NCI-H146 treated with DMSO at 0.1 percent for 48 hours (cell line): ENCODE data around the gene CYBRD1.

Experiments used
- DNase-seq: peaks from one replicate; lab custom pipeline; 2025; ENCODE audit not compliant: unreplicated experiment; lab: John Stamatoyannopoulos, UW

Gene CYBRD1

GRCh38 chr2:171553236-171553635, 31.0 kb downstream of the CYBRD1 start:
- DNase-seq: no peak

- DNase-seq: peak; percentile 44
Observed at GRCh38 chr2:171553858-171554257, 31.6 kb downstream of the CYBRD1 start.

GRCh38 chr2:171554991-171555615, 32.8 kb downstream of the CYBRD1 start:
- DNase-seq: no peak

GRCh38 chr2:171557363-171557762, 35.1 kb downstream of the CYBRD1 start:
- no peak for DNase-seq

GRCh38 chr2:171563301-171563700, 41.0 kb downstream of the CYBRD1 start:
- DNase-seq: no peak

- DNase-seq: no peak
Observed at GRCh38 chr2:171564463-171564862, 42.2 kb downstream of the CYBRD1 start.

- DNase-seq: no peak
Observed at GRCh38 chr2:171566057-171566456, 43.8 kb downstream of the CYBRD1 start.

- no peak for DNase-seq
Observed at GRCh38 chr2:171566753-171567152, 44.5 kb downstream of the CYBRD1 start.

GRCh38 chr2:171568089-171568488, 45.8 kb downstream of the CYBRD1 start:
- DNase-seq: no peak

- no peak for DNase-seq
Observed at GRCh38 chr2:171571721-171572120, 49.4 kb downstream of the CYBRD1 start.

GRCh38 chr2:171574149-171574795, 52.0 kb downstream of the CYBRD1 start:
- DNase-seq: peak; percentile 36

- DNase-seq: no peak
Observed at GRCh38 chr2:171575606-171576005, 53.3 kb downstream of the CYBRD1 start.

GRCh38 chr2:171578127-171578803, 56.0 kb downstream of the CYBRD1 start:
- DNase-seq: no peak

GRCh38 chr2:171579481-171579880, 57.2 kb downstream of the CYBRD1 start:
- DNase-seq: no peak

GRCh38 chr2:171583566-171583965, 61.3 kb downstream of the CYBRD1 start:
- no peak for DNase-seq

GRCh38 chr2:171584001-171584400, 61.7 kb downstream of the CYBRD1 start:
- DNase-seq: no peak

GRCh38 chr2:171587132-171587531, 64.9 kb downstream of the CYBRD1 start:
- no peak for DNase-seq

- no peak for DNase-seq
Observed at GRCh38 chr2:171587567-171587966, 65.3 kb downstream of the CYBRD1 start.

GRCh38 chr2:171590116-171590515, 67.8 kb downstream of the CYBRD1 start:
- no peak for DNase-seq

GRCh38 chr2:171592036-171592555, 69.8 kb downstream of the CYBRD1 start:
- peak; percentile 40 for DNase-seq

GRCh38 chr2:171595456-171595855, 73.2 kb downstream of the CYBRD1 start:
- DNase-seq: no peak

- DNase-seq: no peak
Observed at GRCh38 chr2:171595896-171596295, 73.6 kb downstream of the CYBRD1 start.
